PC-3 (cell line): ENCODE results near the gene CAPN10. TPM values are rescaled to one million over a fixed set of nuclear protein-coding genes. Genes with fewer than 3 reads are reported as not detected.
"Not testable (repeated sequence)": the region's sequence is repeated elsewhere in the genome, so short reads cannot be mapped to it uniquely, and the experiment has no call there.

Experiments
- ATAC-seq: fragments of 200-7000 bp; cut with Tn5 transposase; 2 replicates; pipeline ENCODE4 v1.9.1; 2020; ENCODE audit warnings: mild to moderate bottlenecking, moderate library complexity
- BruUV-seq: library from RNA; stranded (reverse); fragments of 400-500 nt; replicated peaks from 2 replicates; lab custom pipeline; 2021; lab: Mats Ljungman, UMichigan
- CTCF ChIA-PET: fragments of 300-600 bp; sonication (Branson Sonifier 250); formaldehyde crosslinking; loops from one replicate; lab custom pipeline; 2022; ENCODE audit warnings: antibody characterized with exemption; lab: Charles Lee
- POLR2A ChIA-PET: fragments of 300-600 bp; sonication (Branson Sonifier 250); formaldehyde crosslinking; loops from one replicate; lab custom pipeline; 2022; ENCODE audit warnings: antibody characterized with exemption; ENCODE audit not compliant: unreplicated experiment; lab: Charles Lee
- DNase-seq: peaks from one replicate; pipeline ENCODE4 v3.0.0-alpha.2; 2015
- H2AFZ ChIP-seq: fragments of 300-600 bp; sonication (generic); 2 replicates; pipeline ENCODE4 v1.6.0; 2016; ENCODE audit warnings: antibody characterized with exemption, low read length
- H3F3A ChIP-seq: fragments of 300-600 bp; sonication (generic); one replicate; pipeline ENCODE4 v1.6.0; 2017; ENCODE audit warnings: antibody characterized with exemption, low read length, control low read depth, mild to moderate bottlenecking; ENCODE audit not compliant: unreplicated experiment
- H3K27ac ChIP-seq: fragments of 300-600 bp; sonication (generic); 2 replicates; pipeline ENCODE4 v1.5.1; 2016; ENCODE audit warnings: mild to moderate bottlenecking, low read length
- H3K27me3 ChIP-seq: fragments of 300-600 bp; sonication (generic); 2 replicates; pipeline ENCODE4 v1.6.1; 2016; ENCODE audit warnings: low read length, mixed read lengths
- H3K36me3 ChIP-seq: fragments of 300-600 bp; sonication (generic); 2 replicates; pipeline ENCODE4 v1.6.1; 2016; ENCODE audit warnings: low read depth, mixed run types, low read length, mixed read lengths
- H3K4me1 ChIP-seq: fragments of 300-600 bp; sonication (generic); 2 replicates; pipeline ENCODE4 v1.5.1; 2016; ENCODE audit warnings: low read length; ENCODE audit not compliant: insufficient read depth
- H3K4me2 ChIP-seq: fragments of 300-600 bp; sonication (generic); 2 replicates; pipeline ENCODE4 v1.6.0; 2016; ENCODE audit warnings: low read length
- H3K4me3 ChIP-seq: fragments of 300-600 bp; sonication (generic); 2 replicates; pipeline ENCODE4 v1.5.1; 2016; ENCODE audit warnings: mild to moderate bottlenecking, low read length, mixed read lengths
- H3K79me2 ChIP-seq: fragments of 300-600 bp; sonication (generic); 2 replicates; pipeline ENCODE4 v1.6.1; 2017; ENCODE audit warnings: low read length, mixed read lengths
- H3K9ac ChIP-seq: fragments of 300-600 bp; sonication (generic); 2 replicates; pipeline ENCODE4 v1.6.0; 2016; ENCODE audit warnings: mild to moderate bottlenecking, low read length
- H3K9me2 ChIP-seq: fragments of 300-600 bp; sonication (generic); replicated peaks from 2 replicates; pipeline ENCODE4 v1.6.1; 2016; ENCODE audit warnings: mixed run types, low read length, mixed read lengths
- H3K9me3 ChIP-seq: fragments of 300-600 bp; sonication (generic); 2 replicates; pipeline ENCODE4 v1.6.1; 2016; ENCODE audit warnings: low read length, mixed read lengths
- H4K20me1 ChIP-seq: fragments of 300-600 bp; sonication (generic); 2 replicates; pipeline ENCODE4 v1.6.1; 2016; ENCODE audit warnings: low read length, mixed read lengths
- CTCF ChIP-seq: fragments of 300-600 bp; sonication (generic); conservative IDR thresholded peaks from 2 replicates; pipeline ENCODE4 v1.5.1; 2017; ENCODE audit warnings: antibody characterized with exemption, low read depth, mild to moderate bottlenecking, low read length
- EZH2 ChIP-seq: fragments of 300-600 bp; sonication (generic); IDR thresholded peaks from one replicate; pipeline ENCODE4 v1.6.1; 2017; ENCODE audit warnings: antibody characterized with exemption, mild to moderate bottlenecking, low read length; ENCODE audit not compliant: unreplicated experiment
- EZH2phosphoT487 ChIP-seq: fragments of 300-600 bp; sonication (generic); IDR thresholded peaks from 2 replicates; pipeline ENCODE4 v1.6.1; 2018; ENCODE audit warnings: mild to moderate bottlenecking, antibody characterized with exemption, low read length, borderline replicate concordance
- intact Hi-C: fragments of 100-400 bp; cut with micrococcal nuclease; formaldehyde crosslinking; loops from 2 replicates; pipeline ENCODE4 v1.9.0; 2023
- total RNA-seq: library from RNA; depleted of rRNA; stranded (reverse); fragments of >200 nt; gene quantifications from 2 replicates; pipeline ENCODE4 v1.2.3, GENCODE V29; 2014

Gene CAPN10
- total RNA-seq, 1 experiment from 2014 or later, result 32.2 TPM

DNA sequence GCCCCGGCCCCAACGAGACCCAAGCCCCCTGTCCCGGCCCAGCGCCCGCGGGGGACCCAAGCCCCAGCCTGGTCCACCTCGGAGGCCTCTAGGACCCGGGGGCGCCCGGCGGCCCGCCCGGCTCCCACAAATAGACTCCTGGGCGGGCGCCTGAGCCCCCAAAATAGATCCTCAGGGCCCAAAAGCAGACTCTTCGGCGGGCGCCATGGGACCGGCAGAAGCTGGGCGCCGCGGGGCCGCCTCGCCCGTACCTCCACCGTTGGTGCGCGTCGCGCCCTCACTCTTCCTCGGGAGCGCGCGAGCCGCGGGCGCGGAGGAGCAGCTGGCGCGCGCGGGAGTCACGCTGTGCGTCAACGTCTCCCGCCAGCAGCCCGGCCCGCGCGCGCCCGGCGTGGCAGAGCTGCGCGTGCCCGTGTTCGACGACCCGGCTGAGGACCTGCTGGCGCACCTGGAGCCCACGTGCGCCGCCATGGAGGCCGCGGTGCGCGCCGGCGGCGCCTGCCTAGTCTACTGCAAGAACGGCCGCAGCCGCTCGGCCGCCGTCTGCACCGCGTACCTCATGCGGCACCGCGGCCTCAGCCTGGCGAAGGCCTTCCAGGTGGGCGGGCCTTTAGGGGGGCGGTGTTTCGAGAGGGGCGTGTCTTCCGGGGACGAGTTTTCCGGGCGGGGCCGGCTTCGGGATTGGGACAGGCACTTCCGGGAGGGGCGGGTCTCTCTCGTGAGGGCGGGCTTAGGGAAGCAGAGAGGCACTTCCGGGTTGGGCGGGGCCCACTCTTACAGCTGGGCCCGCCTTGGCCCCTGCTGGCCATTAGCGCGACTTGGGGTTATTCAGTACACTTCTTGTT lies 25.8 kb upstream of the CAPN10 start:
- CTCF ChIA-PET, result interaction anchor here (0.7 kb wide), 1 partner anchor 47 kb away, joined by 4 read pairs; no protein-coding TSS in a partner anchor
- POLR2A ChIA-PET, result interaction anchor here (0.5 to 1.6 kb wide), 5 partner anchors 8 to 191 kb away, joined by 3 to 10 read pairs (median 7); partner anchors contain the start of genes CAPN10 and RNPEPL1
- Histone ChIP-seq H3K9me3 (no peaks in the 10 kb centered on the region), H3K4me3 (peak overlapping the region; percentile 77), H3K9me2 (no peaks in the 10 kb centered on the region), H3K4me1 (peaks cover 42% of the 10 kb centered on the region), H3K9ac (peak overlapping the region; percentile 96), H2AFZ (peak overlapping the region; percentile 71; the same call in 1 of the 2 replicates), H3F3A (peaks cover 4% of the 10 kb centered on the region), H3K27me3 (no peaks in the 10 kb centered on the region), H4K20me1 (no peaks in the 10 kb centered on the region; the same call in 1 of the 2 replicates), H3K4me2 (peak overlapping the region; percentile 82), H3K36me3 (no peaks in the 10 kb centered on the region; the same call in 1 of the 2 replicates), H3K27ac (peak overlapping the region; percentile 91), H3K79me2 (peaks cover 50% of the 10 kb centered on the region)
- TF ChIP-seq EZH2phosphoT487, result no peak
- no peak for TF ChIP-seq EZH2
- TF ChIP-seq CTCF, result peak; percentile 19; the same call in 1 of the 2 replicates
- ATAC-seq (peak; percentile 75), DNase-seq (peak; percentile 96)
- intact Hi-C loops, result loop anchor here (1.0 to 2.0 kb wide), 2 partner anchors 20 to 46 kb away; no protein-coding TSS in a partner anchor
- no TSS peak for BruUV-seq

DNA sequence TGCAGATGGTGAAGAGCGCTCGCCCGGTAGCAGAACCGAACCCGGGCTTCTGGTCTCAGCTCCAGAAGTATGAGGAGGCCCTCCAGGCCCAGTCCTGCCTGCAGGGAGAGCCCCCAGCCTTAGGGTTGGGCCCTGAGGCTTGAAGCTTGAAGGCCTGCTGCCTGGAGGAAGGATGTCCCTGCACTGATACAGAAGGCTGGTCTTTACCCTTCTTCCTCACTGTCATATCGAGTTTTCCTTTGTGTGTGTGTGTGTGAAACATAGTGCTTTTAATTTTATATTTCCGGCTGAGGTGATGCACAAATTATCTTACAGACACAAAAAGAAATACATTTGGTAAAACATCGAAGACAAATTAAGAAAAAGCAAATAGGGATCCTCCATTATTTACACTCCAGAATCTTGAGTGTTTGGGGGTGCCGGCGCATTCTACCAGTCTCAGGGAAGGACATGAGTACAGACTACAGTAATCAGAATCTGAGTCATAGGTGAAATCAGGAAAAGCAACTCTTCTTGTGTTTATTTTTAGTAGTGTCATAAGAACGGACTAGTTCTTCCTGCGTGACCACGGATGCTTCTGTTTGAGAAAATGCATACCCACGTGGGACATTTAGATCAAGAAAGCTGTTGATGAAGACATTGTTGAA lies 25.1 kb upstream of the CAPN10 start:
- Histone ChIP-seq H3K27me3 (no peaks in the 10 kb centered on the region), H3K36me3 (no peaks in the 10 kb centered on the region; the same call in 1 of the 2 replicates), H3F3A (peaks cover 4% of the 10 kb centered on the region), H3K4me1 (peaks cover 48% of the 10 kb centered on the region), H4K20me1 (no peaks in the 10 kb centered on the region; the same call in 1 of the 2 replicates), H3K4me2 (peak overlapping the region; percentile 82), H3K79me2 (peaks cover 42% of the 10 kb centered on the region), H3K9me2 (no peaks in the 10 kb centered on the region), H3K27ac (peak overlapping the region; percentile 91), H3K4me3 (peak overlapping the region; percentile 77), H3K9me3 (no peaks in the 10 kb centered on the region), H2AFZ (0 out of 2 replicates have a peak overlapping the region, but pooled peaks have one; percentile 13), H3K9ac (peak overlapping the region; percentile 96)
- CTCF ChIA-PET, result interaction anchor here (0.7 kb wide), 1 partner anchor 47 kb away, joined by 4 read pairs; no protein-coding TSS in a partner anchor
- ATAC-seq, result peak; percentile 9
- DNase-seq, result peak; percentile 88
- POLR2A ChIA-PET, result interaction anchor here (0.5 to 1.6 kb wide), 4 partner anchors 19 to 192 kb away, joined by 3 to 10 read pairs (median 8); partner anchors contain the start of gene CAPN10
- BruUV-seq, result TSS peak; percentile 88
- TF ChIP-seq CTCF (no peak), EZH2 (no peak), EZH2phosphoT487 (no peak)
- intact Hi-C loops, result loop anchor here (1.0 to 2.0 kb wide), 2 partner anchors 19 to 47 kb away; no protein-coding TSS in a partner anchor

DNA sequence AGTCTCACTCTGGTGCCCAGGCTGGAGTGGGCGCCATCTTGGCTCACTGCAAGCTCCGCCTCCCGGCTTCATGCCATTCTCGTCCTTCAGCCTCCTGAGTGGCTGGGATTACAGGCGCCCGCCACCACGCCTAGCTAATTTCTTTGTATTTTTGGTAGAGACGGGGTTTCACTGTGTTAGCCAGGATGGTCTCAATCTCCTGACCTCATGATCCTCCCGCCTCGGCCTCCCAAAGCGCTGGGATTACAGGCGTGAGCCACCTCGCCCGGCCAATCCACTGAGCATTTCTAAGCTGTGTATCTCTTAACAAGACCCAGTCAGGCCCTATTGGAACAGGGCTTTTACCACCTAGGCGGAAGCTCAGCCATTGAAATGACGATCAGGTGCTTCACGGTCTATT lies 23.3 kb upstream of the CAPN10 start:
- H3K27ac ChIP-seq, H3K9me3 ChIP-seq, H3K9me2 ChIP-seq, H4K20me1 ChIP-seq, H3K27me3 ChIP-seq, DNase-seq, H3K9ac ChIP-seq, BruUV-seq, CTCF ChIA-PET, H3F3A ChIP-seq, H3K36me3 ChIP-seq, intact Hi-C loops, ATAC-seq, H2AFZ ChIP-seq, H3K4me2 ChIP-seq, H3K4me3 ChIP-seq: not testable (repeated sequence)
- Histone ChIP-seq H3K4me1 (peaks cover 62% of the 10 kb centered on the region), H3K79me2 (peaks cover 28% of the 10 kb centered on the region)
- POLR2A ChIA-PET, result interaction anchor here (0.7 kb wide), 1 partner anchor 298 kb away, joined by 4 read pairs; no protein-coding TSS in a partner anchor
